T follicular helper cell (primary cell): ENCODE measurements around the gene CEP126.

Experiments
- DNase-seq: peaks from one replicate; pipeline ENCODE4 v3.0.0-alpha.2; 2020; ENCODE audit warnings: low read depth

CEP126 gene

GRCh38 chr11:102010776-102011494 is 96.1 kb downstream of the CEP126 start:
- DNase-seq = no peak

GRCh38 chr11:102012946-102013345 is 98.1 kb downstream of the CEP126 start:
- DNase-seq = no peak

GRCh38 chr11:102014756-102015155 is 99.9 kb downstream of the CEP126 start:
- DNase-seq = no peak

GRCh38 chr11:102017026-102017425 is 102.2 kb downstream of the CEP126 start:
- DNase-seq = no peak

- no peak for DNase-seq
Observed at GRCh38 chr11:102026217-102026616, 111.4 kb downstream of the CEP126 start.

- DNase-seq = no peak
Observed at GRCh38 chr11:102026959-102027358, 112.1 kb downstream of the CEP126 start.

GRCh38 chr11:102036757-102037156 is 121.9 kb downstream of the CEP126 start:
- no peak for DNase-seq

- DNase-seq = no peak
Observed at GRCh38 chr11:102046841-102047240, 132.0 kb downstream of the CEP126 start.

GRCh38 chr11:102047305-102047924 is 132.6 kb downstream of the CEP126 start, which contains the start of gene CFAP300:
Gene CFAP300, plus strand, starts transcription at chr11:102047437. Its CDS starts 34 bp downstream, at chr11:102047471.
- peak; percentile 28 for DNase-seq
